GM19025 (cell line): ENCODE results near the gene GNL1.
"Not testable (repeated sequence)": the region's sequence is repeated elsewhere in the genome, so short reads cannot be mapped to it uniquely, and the experiment has no call there.

Source experiments
- ATAC-seq: cut with Tn5 transposase; IDR thresholded peaks from one replicate; pipeline ENCODE4 v1.9.1; 2021; ENCODE audit warnings: mild to moderate bottlenecking, low read depth, moderate library complexity; ENCODE audit not compliant: unreplicated experiment

GNL1 gene

DNA sequence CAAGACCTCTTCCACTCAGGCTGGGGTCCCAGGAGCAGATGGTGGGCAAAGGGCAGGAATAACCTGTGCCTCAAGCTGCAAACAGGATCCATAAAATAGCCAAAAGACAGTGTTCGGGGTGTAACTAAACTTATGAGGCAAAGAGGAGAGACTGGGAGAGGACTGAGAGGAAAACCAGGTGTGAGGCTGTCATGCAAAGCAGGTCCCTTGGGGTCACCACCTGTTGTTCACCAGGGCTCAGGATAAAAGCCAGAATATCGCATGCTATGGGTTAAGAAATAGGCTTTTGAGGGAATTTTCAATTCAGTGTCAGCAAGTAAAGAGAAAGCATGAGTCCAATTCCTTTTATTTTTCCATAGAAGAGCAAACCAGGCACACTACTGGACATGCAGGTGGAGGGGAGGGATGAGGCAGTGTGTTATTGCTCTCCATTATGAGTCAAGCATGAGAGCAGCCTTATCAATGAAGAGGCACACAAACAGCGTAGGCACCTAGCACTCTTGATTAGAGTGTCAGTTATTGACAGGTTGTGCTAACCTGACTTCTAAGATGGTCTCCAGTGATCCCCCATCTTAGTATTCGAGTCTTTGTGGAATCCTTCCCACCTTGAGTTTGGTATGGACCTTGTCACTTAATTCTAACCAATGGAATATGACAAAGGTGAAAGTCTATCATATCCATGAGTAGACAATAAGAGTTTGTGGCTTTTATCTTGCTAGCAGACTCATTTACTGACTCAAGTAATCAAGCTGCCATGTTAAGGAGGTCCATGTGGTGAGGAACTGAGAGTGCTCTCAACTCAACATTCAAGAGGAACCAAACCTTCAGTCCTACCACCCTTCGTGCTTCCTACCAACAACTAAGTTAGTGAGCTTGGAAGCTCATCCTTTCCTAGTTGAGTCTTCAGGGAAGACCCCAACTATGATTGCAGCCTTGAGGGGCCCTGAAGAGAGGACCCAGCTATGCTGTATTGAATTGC lies 48.2 kb downstream of the GNL1 start:
- no peak for ATAC-seq

DNA sequence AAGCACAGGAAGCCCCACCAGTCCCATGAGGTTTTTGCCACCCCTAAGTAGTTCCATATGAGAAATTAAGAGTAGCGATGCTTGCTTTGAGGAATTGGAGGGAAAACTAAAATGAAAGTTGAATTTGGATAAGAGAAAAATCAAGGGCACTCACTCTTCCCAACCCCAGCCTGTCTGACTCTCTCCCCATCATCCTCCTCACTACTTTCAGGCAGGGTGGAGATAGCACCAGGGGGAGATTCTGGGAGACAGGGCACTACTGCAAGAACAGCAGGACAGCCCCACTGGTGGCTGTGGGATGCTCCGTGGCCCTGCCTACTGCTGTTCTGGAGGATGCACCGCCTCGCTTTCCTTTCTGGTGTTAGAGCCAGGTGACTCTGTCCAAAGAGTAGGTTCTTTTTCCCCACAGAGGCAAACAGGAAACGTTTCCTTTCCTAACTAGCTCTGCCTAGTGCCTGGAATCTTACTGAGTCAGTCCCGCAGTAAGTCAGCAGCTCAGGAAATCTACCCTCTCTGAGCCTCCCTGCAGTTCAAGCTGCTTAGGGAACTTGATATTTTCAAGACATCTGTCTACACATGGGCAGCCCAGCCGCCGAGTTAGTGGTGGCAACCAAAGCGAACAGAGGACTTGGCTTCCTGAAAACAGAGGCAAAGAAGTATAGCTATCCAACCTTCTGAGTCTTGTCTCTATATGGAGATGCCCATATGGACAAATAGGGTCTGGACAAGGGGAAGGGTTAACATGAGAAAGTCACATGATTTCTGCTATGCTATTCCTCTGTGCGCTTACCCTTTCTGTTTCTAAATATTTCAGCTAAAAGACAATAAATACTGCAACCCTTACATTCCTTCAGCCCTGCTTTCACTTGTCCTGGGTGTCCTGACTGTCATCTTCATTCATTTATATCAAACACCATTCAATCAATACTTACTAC lies 55.6 kb downstream of the GNL1 start:
- ATAC-seq: no peak

DNA sequence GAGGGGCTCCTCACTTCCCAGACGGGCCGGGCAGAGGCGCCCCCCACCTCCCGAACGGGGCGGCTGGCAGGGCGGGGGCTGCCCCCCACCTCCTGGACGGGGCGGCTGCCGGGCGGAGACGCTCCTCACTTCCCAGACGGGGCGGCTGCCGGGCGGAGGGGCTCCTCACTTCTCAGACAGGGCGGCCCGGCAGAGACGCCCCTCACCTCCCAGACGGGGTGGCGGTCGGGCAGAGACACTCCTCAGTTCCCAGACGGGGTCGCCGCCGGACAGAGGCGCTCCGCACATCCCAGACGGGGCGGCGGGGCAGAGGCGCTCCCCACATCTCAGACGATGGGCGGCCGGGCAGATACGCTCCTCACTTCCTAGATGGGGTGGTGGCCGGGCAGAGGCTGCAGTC lies 57.6 kb downstream of the GNL1 start:
- ATAC-seq: not testable (repeated sequence)

DNA sequence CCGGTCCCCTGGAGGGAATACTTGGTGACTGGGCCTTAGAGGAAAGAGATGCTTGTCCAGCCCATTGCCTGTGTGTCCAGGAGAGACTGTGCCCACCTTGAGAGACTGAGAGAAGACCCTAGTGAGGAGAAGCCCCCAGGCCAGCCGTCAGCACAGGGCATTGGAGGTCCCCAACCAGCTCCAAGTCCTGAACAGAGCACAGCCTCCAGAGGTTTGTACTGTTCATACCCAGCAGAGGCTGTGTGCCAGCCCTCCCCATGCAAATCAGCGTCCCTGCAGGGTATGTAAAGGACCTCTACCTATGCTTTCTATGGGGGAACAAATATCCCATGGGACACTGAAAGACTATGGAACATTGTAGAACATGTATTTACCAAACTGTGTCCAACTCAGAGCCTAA lies 58.6 kb downstream of the GNL1 start:
- no peak for ATAC-seq

DNA sequence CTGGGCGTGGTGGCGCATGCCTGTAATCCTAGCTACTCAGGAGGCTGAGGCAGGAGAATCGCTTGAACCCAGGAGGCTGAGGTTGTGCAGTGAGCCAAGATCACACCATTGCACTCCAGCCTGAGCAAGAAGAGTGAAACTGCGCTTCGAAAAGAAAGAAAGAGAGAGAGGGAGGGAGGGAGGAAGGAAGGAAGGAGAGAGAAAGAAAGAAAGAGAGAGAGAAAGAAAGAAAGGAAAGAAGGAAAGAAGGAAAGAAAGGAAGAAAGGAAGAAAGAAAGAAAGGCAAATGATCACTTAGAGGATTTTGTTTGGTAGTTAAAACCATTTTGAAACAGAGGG lies 59.1 kb downstream of the GNL1 start:
- ATAC-seq: not testable (repeated sequence)

DNA sequence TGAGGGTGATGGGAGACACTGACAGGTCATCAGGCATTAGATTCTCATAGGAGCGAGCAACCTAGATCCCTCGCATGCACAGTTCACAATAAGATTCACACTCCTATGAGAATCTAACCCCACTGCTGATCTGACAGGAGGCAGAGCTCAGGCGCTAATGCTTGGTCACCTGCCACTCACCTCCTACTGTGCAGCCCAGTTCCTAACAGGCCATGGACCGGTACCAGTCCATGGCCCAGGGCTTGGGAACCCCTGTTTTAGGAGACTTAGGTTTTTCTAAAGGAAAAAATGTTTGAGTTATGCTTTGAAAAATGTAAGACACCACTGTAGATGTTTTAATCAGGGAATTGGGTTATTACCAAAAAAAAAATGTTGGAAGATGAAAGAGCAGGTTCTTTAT lies 60.3 kb downstream of the GNL1 start:
- no peak for ATAC-seq

DNA sequence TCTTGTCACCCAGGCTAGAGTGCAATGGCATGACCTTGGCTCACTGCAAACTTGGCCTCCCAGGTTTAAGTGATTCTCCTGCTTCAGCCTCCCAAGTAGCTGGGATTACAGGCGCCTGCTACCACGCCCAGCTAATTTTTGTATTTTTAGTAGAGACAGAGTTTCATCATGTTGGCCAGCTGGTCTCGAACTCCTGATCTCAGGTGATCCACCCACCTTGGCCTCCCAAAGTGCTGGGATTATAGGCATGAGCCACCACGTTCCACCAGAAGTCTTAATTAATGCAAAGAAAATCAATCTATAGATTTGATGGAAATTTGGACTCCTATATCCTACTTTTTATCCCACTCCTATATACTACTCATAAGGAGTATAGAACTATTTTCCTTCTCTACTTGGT lies 61.2 kb downstream of the GNL1 start:
- not testable (repeated sequence) for ATAC-seq

DNA sequence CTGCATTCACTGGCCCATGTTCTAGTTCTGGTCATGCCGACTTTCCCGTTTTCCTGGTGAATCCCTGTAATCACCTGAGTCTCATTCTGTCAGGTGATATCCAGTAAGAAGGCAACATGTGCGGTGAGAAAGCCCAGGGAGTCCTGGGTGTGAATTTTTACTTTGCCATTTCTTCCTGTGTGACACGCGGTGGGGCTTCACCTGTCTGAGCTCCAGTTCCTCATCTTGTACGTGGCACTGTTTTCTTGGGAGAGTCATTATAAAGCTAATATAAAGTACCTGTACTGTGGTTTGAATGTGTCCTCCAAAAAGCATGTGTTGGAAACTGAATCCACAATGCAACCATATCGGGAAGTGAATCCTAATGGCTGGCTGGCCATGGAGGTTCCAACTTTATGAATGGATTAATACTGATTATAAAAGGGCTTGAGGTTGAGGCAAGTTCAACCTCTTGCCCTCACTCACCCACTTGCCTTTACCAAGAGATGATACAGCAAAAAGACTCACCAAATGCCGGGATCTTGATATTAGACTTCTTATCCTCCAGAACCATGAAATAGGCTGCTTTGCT lies 61.9 kb downstream of the GNL1 start:
- no peak for ATAC-seq

DNA sequence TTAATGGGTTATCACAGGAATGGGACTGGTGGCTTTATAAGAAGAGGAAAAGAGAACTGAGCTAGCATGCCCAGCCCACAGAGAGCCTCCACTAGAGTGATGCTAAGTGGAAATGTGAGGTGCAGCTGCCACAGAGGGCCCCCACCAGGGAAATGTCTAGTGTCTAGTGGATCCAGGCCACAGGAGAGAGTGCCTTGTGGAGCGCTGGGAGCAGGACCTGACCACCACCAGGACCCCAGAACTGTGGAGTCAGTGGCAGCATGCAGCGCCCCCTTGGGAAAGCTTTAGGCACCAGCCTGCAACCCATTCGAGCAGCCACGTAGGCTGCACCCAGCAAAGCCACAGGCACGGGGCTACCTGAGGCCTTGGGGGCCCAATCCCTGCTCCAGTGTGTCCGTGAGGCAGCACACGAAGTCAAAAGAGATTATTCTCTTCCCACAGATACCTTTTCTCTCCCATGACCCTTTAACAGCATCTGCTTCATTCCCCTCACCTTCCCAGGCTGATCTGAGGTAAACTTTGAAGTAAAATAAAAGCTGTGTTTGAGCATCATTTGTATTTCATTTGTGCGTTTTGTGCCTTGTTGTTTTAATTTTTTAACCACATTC lies 62.5 kb downstream of the GNL1 start:
- no peak for ATAC-seq

DNA sequence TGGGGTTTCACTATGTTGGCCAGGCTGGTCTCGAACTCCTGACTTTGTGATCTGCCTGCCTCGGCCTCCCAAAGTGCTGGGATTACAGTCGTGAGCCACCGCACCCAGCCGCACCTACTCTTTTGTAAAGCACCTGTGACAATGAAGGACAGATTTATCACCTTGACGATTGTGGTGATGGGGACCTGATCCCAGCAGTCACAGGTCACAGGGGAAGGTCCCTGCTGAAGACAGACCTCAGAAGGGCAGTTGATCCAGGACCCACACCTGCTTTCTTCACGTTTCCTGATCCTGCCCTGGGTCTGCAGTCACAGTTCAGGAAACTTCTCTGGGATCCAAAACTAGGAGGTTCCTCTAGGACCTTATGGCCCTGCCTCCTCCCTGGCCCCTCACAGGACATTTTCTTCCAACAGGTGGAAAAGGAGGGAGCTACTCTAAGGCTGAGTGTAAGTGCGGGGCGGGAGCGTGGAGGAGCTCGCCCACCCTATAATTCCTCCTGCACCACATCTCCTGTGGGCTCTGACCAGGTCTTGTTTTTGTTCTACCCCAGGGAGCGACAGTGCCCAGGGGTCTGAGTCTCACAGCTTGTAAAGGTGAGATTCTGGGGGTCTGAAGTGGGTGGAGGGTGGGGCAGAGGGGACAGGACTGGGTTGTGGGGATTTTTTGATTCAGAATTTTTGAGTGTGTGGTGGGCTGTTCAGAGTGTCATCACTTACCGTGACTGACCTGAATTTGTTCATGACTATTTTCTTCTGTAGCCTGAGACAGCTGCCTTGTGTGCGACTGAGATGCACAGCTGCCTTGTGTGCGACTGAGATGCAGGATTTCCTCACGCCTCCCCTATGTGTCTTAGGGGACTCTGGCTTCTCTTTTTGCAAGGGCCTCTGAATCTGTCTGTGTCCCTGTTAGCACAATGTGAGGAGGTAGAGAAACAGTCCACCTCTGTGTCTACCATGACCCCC lies 64.0 kb downstream of the GNL1 start:
- ATAC-seq: no peak
